Measurements from ENCODE around the gene OR1E2. TPM values are rescaled to one million over a fixed set of nuclear protein-coding genes. Genes with fewer than 3 reads are reported as not detected.

Gene OR1E2
- total and polyA plus RNA-seq, 10 of the 15 experiments (the other 5 are each of a cell fraction or from before 2014, with no cell fraction given), result not detected

- Histone ChIP-seq H3K27me3 (replicated peaks in 1 of 2; ENCODE audit: control insufficient read depth in 2 of 2, insufficient read depth in 2 of 2, low read length in 1 of 2) (peaks cover 2 to 3% of the 10 kb centered on the region in 2 experiments; a peak in 2 of 4 replicates), H3K36me3 (ENCODE audit: control insufficient read depth in 2 of 2, insufficient read depth in 2 of 2, low read length in 1 of 2) (no peaks in the 10 kb centered on the region), H3K9me3 (replicated peaks; ENCODE audit: control insufficient read depth, insufficient read depth, low read length) (no peaks in the 10 kb centered on the region), H3K27ac (ENCODE audit: control insufficient read depth, insufficient read depth) (no peak overlapping the region), H3K4me2 (ENCODE audit: control insufficient read depth, insufficient read depth) (no peak overlapping the region), H3K4me3 (no peak overlapping the region), H3K9ac (ENCODE audit: control insufficient read depth, insufficient read depth, low read length) (no peak overlapping the region), H4K20me1 (ENCODE audit: control insufficient read depth, insufficient read depth) (no peaks in the 10 kb centered on the region), H3K79me2 (ENCODE audit: control insufficient read depth, insufficient read depth, low read length) (no peaks in the 10 kb centered on the region), H3K4me1 (ENCODE audit: control insufficient read depth, insufficient read depth, low read length) (no peaks in the 10 kb centered on the region), H2AFZ (ENCODE audit: control insufficient read depth, low read depth, low read length) (no peak overlapping the region)
- ChIA-PET RAD21 (ENCODE audit: unreplicated experiment) (no interaction called here), POLR2A (no interaction called here), CTCF (no interaction called here), SMC1A (ENCODE audit: uncharacterized antibody, unreplicated experiment) (no interaction called here)
- ATAC-seq (no peak), FAIRE-seq (no peak), DNase-seq (ENCODE audit: low read depth, low spot score) (no peak)
- BruUV-seq (replicated peaks), result no TSS peak
- 36% methylated on average over 3 of the region's 3 CpGs for WGBS (ENCODE audit: insufficient coverage, insufficient replicate concordance, low lambda C conversion rate, missing lambda C conversion rate)
- in situ Hi-C loops (cut with MboI) (no loop called here), intact Hi-C loops (cut with micrococcal nuclease; ENCODE audit: unreplicated experiment) (no loop called here)
- TF ChIP-seq DPF2 (IDR thresholded peaks at IDR 0.05), result no peak
- no peak for TF ChIP-seq CUX1 (IDR thresholded peaks at IDR 0.05; ENCODE audit: insufficient replicate concordance, low read depth, low read length)
- TF ChIP-seq CEBPZ (IDR thresholded peaks at IDR 0.05; ENCODE audit: low read depth, low read length), result no peak
- TF ChIP-seq SUPT20H (IDR thresholded peaks at IDR 0.05; ENCODE audit: borderline replicate concordance, control insufficient read depth, low read depth, low read length), result no peak
- TF ChIP-seq IKZF2 (IDR thresholded peaks at IDR 0.05), result no peak
- no peak for TF ChIP-seq SMC3 (IDR thresholded peaks at IDR 0.05; ENCODE audit: borderline replicate concordance, low read length)
- no peak for TF ChIP-seq HCFC1 (IDR thresholded peaks at IDR 0.05; ENCODE audit: low read length)
- no peak for TF ChIP-seq E2F4 (IDR thresholded peaks at IDR 0.05; ENCODE audit: low read depth, low read length)
- TF ChIP-seq NBN (IDR thresholded peaks at IDR 0.05), result no peak
- TF ChIP-seq RBBP5 (conservative IDR thresholded peaks at IDR 0.05), result no peak
- TF ChIP-seq RB1 (IDR thresholded peaks at IDR 0.05; ENCODE audit: borderline replicate concordance), result no peak
- TF ChIP-seq SP1 (IDR thresholded peaks at IDR 0.05; ENCODE audit: low read depth, low read length), result no peak
- TF ChIP-seq ELK1 (IDR thresholded peaks at IDR 0.05; ENCODE audit: low read depth, low read length), result no peak
- TF ChIP-seq EGR1 (IDR thresholded peaks at IDR 0.05; ENCODE audit: borderline replicate concordance in 1 of 2, low read depth in 2 of 2, low read length in 2 of 2), result no peak
- no peak for TF ChIP-seq RAD51 (IDR thresholded peaks at IDR 0.05)
Observed at GRCh38 chr17:3479988-3480387, 46.3 kb upstream of the OR1E2 start.
